Measurements from ENCODE around the gene RAD51B.
"Not testable (repeated sequence)": the region's sequence is repeated elsewhere in the genome, so short reads cannot be mapped to it uniquely, and the experiment has no call there.

RAD51B gene

GRCh38 chr14:68094752-68095151 is 275.2 kb downstream of the RAD51B start:
- TF ChIP-seq, protein P1, sequence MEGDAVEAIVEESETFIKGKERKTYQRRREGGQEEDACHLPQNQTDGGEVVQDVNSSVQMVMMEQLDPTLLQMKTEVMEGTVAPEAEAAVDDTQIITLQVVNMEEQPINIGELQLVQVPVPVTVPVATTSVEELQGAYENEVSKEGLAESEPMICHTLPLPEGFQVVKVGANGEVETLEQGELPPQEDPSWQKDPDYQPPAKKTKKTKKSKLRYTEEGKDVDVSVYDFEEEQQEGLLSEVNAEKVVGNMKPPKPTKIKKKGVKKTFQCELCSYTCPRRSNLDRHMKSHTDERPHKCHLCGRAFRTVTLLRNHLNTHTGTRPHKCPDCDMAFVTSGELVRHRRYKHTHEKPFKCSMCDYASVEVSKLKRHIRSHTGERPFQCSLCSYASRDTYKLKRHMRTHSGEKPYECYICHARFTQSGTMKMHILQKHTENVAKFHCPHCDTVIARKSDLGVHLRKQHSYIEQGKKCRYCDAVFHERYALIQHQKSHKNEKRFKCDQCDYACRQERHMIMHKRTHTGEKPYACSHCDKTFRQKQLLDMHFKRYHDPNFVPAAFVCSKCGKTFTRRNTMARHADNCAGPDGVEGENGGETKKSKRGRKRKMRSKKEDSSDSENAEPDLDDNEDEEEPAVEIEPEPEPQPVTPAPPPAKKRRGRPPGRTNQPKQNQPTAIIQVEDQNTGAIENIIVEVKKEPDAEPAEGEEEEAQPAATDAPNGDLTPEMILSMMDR (IDR thresholded peaks at IDR 0.05; ENCODE audit: low read depth, low read length) = no peak
- H3K4me3 ChIP-seq (replicated peaks in 1 of 2; ENCODE audit: low read depth in 2 of 2, low read length in 2 of 2) = no peak overlapping the region
- no peak for DNase-seq (ENCODE audit: low read depth in 2 of 2)

- H3K4me3 ChIP-seq (replicated peaks in 1 of 2; ENCODE audit: low read depth in 2 of 2, low read length in 2 of 2) = no peak overlapping the region
- DNase-seq (ENCODE audit: low read depth in 2 of 2) = no peak
- TF ChIP-seq, protein P1 (IDR thresholded peaks at IDR 0.05; ENCODE audit: low read depth, low read length) = no peak
Measured at GRCh38 chr14:68097727-68098126, 278.1 kb downstream of the RAD51B start.

DNA sequence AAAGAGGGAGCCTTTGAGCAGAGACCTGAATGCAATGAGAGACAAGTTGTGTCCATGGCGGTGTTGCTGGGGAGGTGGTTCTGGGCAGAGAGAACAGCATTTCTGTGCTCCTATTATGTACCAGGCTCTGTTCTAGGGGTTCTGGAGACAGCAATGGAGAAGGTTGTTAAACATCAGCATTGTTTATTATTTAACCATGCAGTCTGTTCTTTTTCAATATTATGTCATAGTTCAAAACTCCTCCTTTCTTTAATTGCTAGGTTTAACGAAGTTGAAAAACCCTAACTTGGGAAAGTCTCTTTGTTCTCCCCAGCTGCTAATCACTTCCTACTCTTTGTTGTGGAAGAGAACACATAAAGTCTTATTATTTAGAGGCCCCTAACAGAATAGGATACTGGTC is 279.3 kb downstream of the RAD51B start:
- no peak for DNase-seq (ENCODE audit: low read depth in 2 of 2)
- no peak overlapping the region for H3K4me3 ChIP-seq (replicated peaks in 1 of 2; ENCODE audit: low read depth in 2 of 2, low read length in 2 of 2)
- TF ChIP-seq, protein P1 (IDR thresholded peaks at IDR 0.05; ENCODE audit: low read depth, low read length) = no peak

DNA sequence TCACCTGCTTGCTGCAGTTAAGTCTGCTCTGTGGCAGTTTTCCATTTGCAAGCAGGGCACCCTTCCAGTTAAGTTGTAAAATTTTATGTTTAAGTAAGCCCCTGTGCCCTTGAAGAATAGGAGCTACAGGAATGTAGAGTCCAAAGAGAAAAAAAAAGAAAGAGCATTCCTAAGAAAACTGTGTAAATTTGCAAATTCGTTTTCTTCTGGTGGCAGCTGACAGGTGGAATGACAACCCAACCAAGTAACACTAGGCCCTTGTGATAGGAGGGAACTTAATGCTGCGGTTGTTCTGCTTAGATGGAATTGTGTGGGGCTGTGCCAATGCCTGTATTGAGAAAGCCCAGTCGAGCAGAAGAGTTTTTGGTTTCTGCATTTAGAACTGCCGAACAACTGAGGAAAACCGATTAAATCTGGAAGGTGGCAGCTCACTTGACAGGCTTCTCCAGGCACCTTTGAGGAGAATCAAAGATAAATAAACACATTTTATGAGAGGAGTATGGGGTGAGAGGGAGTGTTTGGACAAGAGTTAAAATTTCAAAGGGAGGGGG is 280.0 kb downstream of the RAD51B start:
- H3K4me3 ChIP-seq (replicated peaks in 1 of 2; ENCODE audit: low read depth in 2 of 2, low read length in 2 of 2) = no peak overlapping the region
- DNase-seq (ENCODE audit: low read depth in 2 of 2) = no peak
- TF ChIP-seq, protein P1 (IDR thresholded peaks at IDR 0.05; ENCODE audit: low read depth, low read length) = no peak

DNA sequence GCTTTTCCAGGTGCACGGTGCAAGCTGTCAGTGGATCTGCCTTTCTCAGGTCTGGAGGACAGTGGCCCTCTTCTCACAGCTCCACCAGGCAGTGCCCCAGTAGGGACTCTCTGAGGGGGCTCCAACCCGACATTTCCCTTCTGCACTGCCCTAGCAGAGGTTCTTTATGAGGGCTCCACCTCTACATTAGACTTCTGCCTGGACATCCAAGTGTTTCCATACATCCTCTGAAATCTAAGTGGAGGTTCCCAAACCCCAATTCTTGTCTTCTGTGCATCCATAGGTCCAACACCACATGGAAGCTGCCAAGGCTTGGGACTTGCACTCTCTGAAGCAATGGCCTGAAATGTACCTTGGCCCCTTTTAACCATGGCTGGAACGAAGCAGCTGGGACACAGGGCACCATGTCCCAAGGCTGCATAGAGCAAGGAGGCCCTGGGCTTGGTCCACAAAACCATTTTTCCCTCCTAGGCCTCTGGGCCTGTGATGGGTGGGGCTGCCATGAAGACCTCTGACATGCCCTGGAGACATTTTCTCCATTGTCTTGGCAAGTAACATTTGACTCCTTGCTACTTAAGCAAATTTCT is 282.2 kb downstream of the RAD51B start:
- not testable (repeated sequence) for H3K4me3 ChIP-seq (replicated peaks in 1 of 2; ENCODE audit: low read depth in 2 of 2, low read length in 2 of 2); DNase-seq (ENCODE audit: low read depth in 2 of 2)

DNA sequence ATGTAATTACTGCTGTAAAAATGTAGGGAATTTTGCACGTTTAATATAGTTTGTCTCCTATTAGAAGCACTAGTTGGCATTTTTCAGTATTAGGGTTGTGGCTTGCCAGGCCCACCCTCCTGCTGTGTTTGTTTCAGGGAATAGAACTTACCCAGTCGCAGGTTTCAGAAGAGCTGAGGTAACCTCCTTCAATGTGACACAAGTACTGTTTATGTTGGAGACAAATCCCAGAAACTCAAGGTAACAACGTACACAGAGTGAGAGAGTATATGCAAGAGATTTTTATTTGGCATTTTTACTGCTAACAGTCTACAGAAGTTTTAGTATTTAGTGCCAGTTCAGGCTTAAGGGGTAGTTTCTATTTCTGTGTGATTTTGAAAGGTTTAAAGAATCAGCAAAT is 284.3 kb downstream of the RAD51B start:
- DNase-seq (ENCODE audit: low read depth in 2 of 2) = peak in 1 of 2 donors; percentile 10
- TF ChIP-seq, protein P1 (IDR thresholded peaks at IDR 0.05; ENCODE audit: low read depth, low read length) = no peak
- no peak overlapping the region for H3K4me3 ChIP-seq (replicated peaks in 1 of 2; ENCODE audit: low read depth in 2 of 2, low read length in 2 of 2)

GRCh38 chr14:68104518-68104917 is 284.9 kb downstream of the RAD51B start:
- TF ChIP-seq, protein P1 (IDR thresholded peaks at IDR 0.05; ENCODE audit: low read depth, low read length) = no peak
- H3K4me3 ChIP-seq (replicated peaks in 1 of 2; ENCODE audit: low read depth in 2 of 2, low read length in 2 of 2) = no peak overlapping the region
- DNase-seq (ENCODE audit: low read depth in 2 of 2) = peak; percentile 83 to 91

Data from cardiac fibroblast (primary cell).